GM18858 (cell line): ENCODE measurements around the gene CKAP2L.
A peak's percentile ranks its signal among the peaks of the same experiment; 100 is the strongest.
"Not testable (repeated sequence)": the region's sequence is repeated elsewhere in the genome, so short reads cannot be mapped to it uniquely, and the experiment has no call there.

ENCODE experiments used
- ATAC-seq: cut with Tn5 transposase; IDR thresholded peaks from one replicate; pipeline ENCODE4 v1.9.1; 2021; ENCODE audit not compliant: unreplicated experiment

CKAP2L gene

GRCh38 chr2:112710956-112711750, 53.3 kb downstream of the CKAP2L start:
- ATAC-seq, result no peak

GRCh38 chr2:112709703-112710102, 54.7 kb downstream of the CKAP2L start:
- no peak for ATAC-seq

GRCh38 chr2:112708968-112709367, 55.4 kb downstream of the CKAP2L start:
- ATAC-seq, result no peak

- ATAC-seq, result not testable (repeated sequence)
Measured at GRCh38 chr2:112706947-112707346, 57.5 kb downstream of the CKAP2L start.

GRCh38 chr2:112706170-112706664, 58.2 kb downstream of the CKAP2L start:
- ATAC-seq, result no peak

- no peak for ATAC-seq
Measured at GRCh38 chr2:112705575-112705974, 58.8 kb downstream of the CKAP2L start.

- ATAC-seq, result no peak
Measured at GRCh38 chr2:112703684-112704083, 60.7 kb downstream of the CKAP2L start.

GRCh38 chr2:112701052-112701451, 63.4 kb downstream of the CKAP2L start:
- ATAC-seq, result no peak

- no peak for ATAC-seq
Measured at GRCh38 chr2:112699984-112700667, 64.3 kb downstream of the CKAP2L start.

- ATAC-seq, result no peak
Measured at GRCh38 chr2:112698834-112699515, 65.4 kb downstream of the CKAP2L start.

- no peak for ATAC-seq
Measured at GRCh38 chr2:112694182-112694581, 70.2 kb downstream of the CKAP2L start.

GRCh38 chr2:112693596-112693995, 70.8 kb downstream of the CKAP2L start:
- no peak for ATAC-seq

GRCh38 chr2:112692918-112693317, 71.5 kb downstream of the CKAP2L start:
- ATAC-seq, result no peak

GRCh38 chr2:112692495-112692911, 71.9 kb downstream of the CKAP2L start:
- peak; percentile 83 for ATAC-seq

- ATAC-seq, result no peak
Measured at GRCh38 chr2:112691881-112692281, 72.5 kb downstream of the CKAP2L start.

GRCh38 chr2:112690853-112691401, 73.5 kb downstream of the CKAP2L start:
- ATAC-seq, result peak; percentile 43

GRCh38 chr2:112688086-112688880, 76.1 kb downstream of the CKAP2L start:
- no peak for ATAC-seq

- ATAC-seq, result no peak
Measured at GRCh38 chr2:112687522-112687921, 76.9 kb downstream of the CKAP2L start.
